Measurements from ENCODE around the gene LYAR.

LYAR gene

GRCh38 chr4:4326166-4326565, 36.2 kb upstream of the LYAR start:
- Histone ChIP-seq H3K4me2 (ENCODE audit: low read length) (no peak overlapping the region), H3K4me3 (ENCODE audit: low read depth, low read length) (no peak overlapping the region), H3K36me3 (ENCODE audit: control insufficient read depth in 1 of 2, insufficient read depth in 2 of 2, low read length in 2 of 2) (peaks cover 9 to 12% of the 10 kb centered on the region in 2 experiments), H2AFZ (ENCODE audit: insufficient read depth, low read length, poor library complexity) (no peak overlapping the region), H2BK12ac (ENCODE audit: low read length) (no peak overlapping the region), H3K9ac (ENCODE audit: low read length) (no peak overlapping the region), H2AK5ac (ENCODE audit: low read length) (no peak overlapping the region), H4K8ac (ENCODE audit: low read depth, low read length) (no peak overlapping the region), H3K79me2 (ENCODE audit: control insufficient read depth, insufficient read depth, low read length, poor library complexity) (no peaks in the 10 kb centered on the region), H3K27me3 (ENCODE audit: insufficient read depth, low read length) (no peaks in the 10 kb centered on the region), H3K9me3 (ENCODE audit: insufficient read depth, low read depth, low read length) (no peaks in the 10 kb centered on the region), H3K14ac (ENCODE audit: low read length) (no peak overlapping the region), H4K91ac (ENCODE audit: low read depth, low read length) (no peak overlapping the region), H4K12ac (ENCODE audit: low read depth, low read length) (no peak overlapping the region), H3K27ac (ENCODE audit: low read depth, low read length) (no peak overlapping the region), H2BK5ac (ENCODE audit: low read depth, low read length, poor library complexity) (no peak overlapping the region), H2BK120ac (ENCODE audit: insufficient read depth, low read length, poor library complexity) (no peak overlapping the region), H3K4me1 (ENCODE audit: control insufficient read depth in 1 of 2, insufficient read depth in 2 of 2, low read length in 2 of 2) (no peaks in the 10 kb centered on the region), H3K4ac (ENCODE audit: low read depth, low read length) (no peak overlapping the region), H3K23ac (ENCODE audit: low read length) (no peak overlapping the region), H3K79me1 (ENCODE audit: low read length) (no peaks in the 10 kb centered on the region), H3K18ac (ENCODE audit: low read length) (no peak overlapping the region)
- DNase-seq: no peak
- WGBS (ENCODE audit: extremely low coverage, insufficient coverage, insufficient read length): no CpG with 5 or more reads among the region's 4 CpGs

- H4K12ac ChIP-seq (ENCODE audit: low read depth, low read length): no peak overlapping the region
- H2AK5ac ChIP-seq (ENCODE audit: low read length): no peak overlapping the region
- no peak overlapping the region for H3K4me2 ChIP-seq (ENCODE audit: low read length)
- H3K79me1 ChIP-seq (ENCODE audit: low read length): no peaks in the 10 kb centered on the region
- no peaks in the 10 kb centered on the region for H3K79me2 ChIP-seq (ENCODE audit: control insufficient read depth, insufficient read depth, low read length, poor library complexity)
- H3K27me3 ChIP-seq (ENCODE audit: insufficient read depth, low read length): no peaks in the 10 kb centered on the region
- H3K27ac ChIP-seq (ENCODE audit: low read depth, low read length): no peak overlapping the region
- no peak overlapping the region for H2BK120ac ChIP-seq (ENCODE audit: insufficient read depth, low read length, poor library complexity)
- no peak overlapping the region for H2BK5ac ChIP-seq (ENCODE audit: low read depth, low read length, poor library complexity)
- H3K14ac ChIP-seq (ENCODE audit: low read length): no peak overlapping the region
- no peak overlapping the region for H4K8ac ChIP-seq (ENCODE audit: low read depth, low read length)
- DNase-seq: no peak
- no peak overlapping the region for H4K91ac ChIP-seq (ENCODE audit: low read depth, low read length)
- H3K36me3 ChIP-seq (ENCODE audit: control insufficient read depth in 1 of 2, insufficient read depth in 2 of 2, low read length in 2 of 2): peaks cover 17 to 19% of the 10 kb centered on the region in 2 experiments
- no peaks in the 10 kb centered on the region for H3K4me1 ChIP-seq (ENCODE audit: control insufficient read depth in 1 of 2, insufficient read depth in 2 of 2, low read length in 2 of 2)
- no CpG with 5 or more reads among the region's 5 CpGs for WGBS (ENCODE audit: extremely low coverage, insufficient coverage, insufficient read length)
- no peak overlapping the region for H2AFZ ChIP-seq (ENCODE audit: insufficient read depth, low read length, poor library complexity)
- no peaks in the 10 kb centered on the region for H3K9me3 ChIP-seq (ENCODE audit: insufficient read depth, low read depth, low read length)
- H3K23ac ChIP-seq (ENCODE audit: low read length): no peak overlapping the region
- H3K18ac ChIP-seq (ENCODE audit: low read length): no peak overlapping the region
- H3K4ac ChIP-seq (ENCODE audit: low read depth, low read length): no peak overlapping the region
- H3K9ac ChIP-seq (ENCODE audit: low read length): no peak overlapping the region
- H2BK12ac ChIP-seq (ENCODE audit: low read length): no peak overlapping the region
- H3K4me3 ChIP-seq (ENCODE audit: low read depth, low read length): no peak overlapping the region
These were observed 35.4 kb upstream of the LYAR start for GRCh38 chr4:4325321-4325720.

DNA sequence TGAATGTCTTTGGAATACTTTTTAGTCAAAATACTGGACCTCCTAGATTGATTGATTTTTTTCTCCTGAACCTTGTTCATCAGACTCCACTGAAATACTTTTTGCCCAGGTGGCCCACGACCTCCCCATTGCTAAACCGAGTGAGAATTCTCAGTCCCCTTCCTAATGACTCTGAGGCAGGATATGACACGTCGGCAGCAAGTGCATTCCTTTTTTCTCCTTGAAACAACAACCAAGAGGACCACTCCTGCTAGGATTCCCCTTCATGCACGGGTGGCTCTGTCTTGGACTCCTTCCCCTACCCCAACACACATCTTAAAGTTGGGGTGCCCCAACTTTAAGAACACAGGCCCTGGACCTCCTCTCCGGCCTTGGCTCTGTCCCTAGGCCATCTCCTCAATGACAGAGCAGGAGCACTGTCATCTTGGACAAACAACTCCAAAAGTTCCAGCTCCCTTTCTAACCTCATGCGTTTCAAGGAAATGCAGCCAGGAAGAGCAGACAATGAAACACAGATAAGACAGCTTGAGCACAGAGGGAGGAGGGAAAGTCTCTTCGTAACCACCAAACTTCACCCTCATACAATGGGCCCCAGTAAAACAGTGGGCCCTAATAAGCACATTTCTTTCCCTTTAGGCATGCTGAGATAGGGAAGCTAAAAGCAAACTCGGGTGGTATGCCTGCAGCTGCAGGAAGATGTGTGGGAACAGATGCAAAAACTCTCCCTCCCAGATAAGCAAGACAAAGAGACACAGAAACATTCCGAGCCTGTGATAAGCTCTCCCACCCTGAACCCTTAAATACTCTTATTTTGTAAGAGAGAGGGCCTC, 34.0 kb upstream of the LYAR start:
- Histone ChIP-seq H3K9ac (ENCODE audit: low read length) (no peak overlapping the region), H3K18ac (ENCODE audit: low read length) (no peak overlapping the region), H3K23ac (ENCODE audit: low read length) (no peak overlapping the region), H3K4me2 (ENCODE audit: low read length) (no peak overlapping the region), H3K14ac (ENCODE audit: low read length) (no peak overlapping the region), H2AK5ac (ENCODE audit: low read length) (no peak overlapping the region), H2BK120ac (ENCODE audit: insufficient read depth, low read length, poor library complexity) (no peak overlapping the region), H2BK12ac (ENCODE audit: low read length) (no peak overlapping the region), H4K91ac (ENCODE audit: low read depth, low read length) (no peak overlapping the region), H3K4me1 (ENCODE audit: control insufficient read depth in 1 of 2, insufficient read depth in 2 of 2, low read length in 2 of 2) (no peaks in the 10 kb centered on the region), H3K79me2 (ENCODE audit: control insufficient read depth, insufficient read depth, low read length, poor library complexity) (no peaks in the 10 kb centered on the region), H2AFZ (ENCODE audit: insufficient read depth, low read length, poor library complexity) (no peak overlapping the region), H4K8ac (ENCODE audit: low read depth, low read length) (no peak overlapping the region), H3K27me3 (ENCODE audit: insufficient read depth, low read length) (no peaks in the 10 kb centered on the region), H3K79me1 (ENCODE audit: low read length) (no peaks in the 10 kb centered on the region), H3K36me3 (ENCODE audit: control insufficient read depth in 1 of 2, insufficient read depth in 2 of 2, low read length in 2 of 2) (peaks cover 19% of the 10 kb centered on the region in 2 experiments), H2BK5ac (ENCODE audit: low read depth, low read length, poor library complexity) (no peak overlapping the region), H3K27ac (ENCODE audit: low read depth, low read length) (no peak overlapping the region), H3K4ac (ENCODE audit: low read depth, low read length) (no peak overlapping the region), H4K12ac (ENCODE audit: low read depth, low read length) (no peak overlapping the region), H3K4me3 (ENCODE audit: low read depth, low read length) (no peak overlapping the region), H3K9me3 (ENCODE audit: insufficient read depth, low read depth, low read length) (no peaks in the 10 kb centered on the region)
- DNase-seq: no peak
- no CpG with 5 or more reads among the region's 10 CpGs for WGBS (ENCODE audit: extremely low coverage, insufficient coverage, insufficient read length)

DNA sequence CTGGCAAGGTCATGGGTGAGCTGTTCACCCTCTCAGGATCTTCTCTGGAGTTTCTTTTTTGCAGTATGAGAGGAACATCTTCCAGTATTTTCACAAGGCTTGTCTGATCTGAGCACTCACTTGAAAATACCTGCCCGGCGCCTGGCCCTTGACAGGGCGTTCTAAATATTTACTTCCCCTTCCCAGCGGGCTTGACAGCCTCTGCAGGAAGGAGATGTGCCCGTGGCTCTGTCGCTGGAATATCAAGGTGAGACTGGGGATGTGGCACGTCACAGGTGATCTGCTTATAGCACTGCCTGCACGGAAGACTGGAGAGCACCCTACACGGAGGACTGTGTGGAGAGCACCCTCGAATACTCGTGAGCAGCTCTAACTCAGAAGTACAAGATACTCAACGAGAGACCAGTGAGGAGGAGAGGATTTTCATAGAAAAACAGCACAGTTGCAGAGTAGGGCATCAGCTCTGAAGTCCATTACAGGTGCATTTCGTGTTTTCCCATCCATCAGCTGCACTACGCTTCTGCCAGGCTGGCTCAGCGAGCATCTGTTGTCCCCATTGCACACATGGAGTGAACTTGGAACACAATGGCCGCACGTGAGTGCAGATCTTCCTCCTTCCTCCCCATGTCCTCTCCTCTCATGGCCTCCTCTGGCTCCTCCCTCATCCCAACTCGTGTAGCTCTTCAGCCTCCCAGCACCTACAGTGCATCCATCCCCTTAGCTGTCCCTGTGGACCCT, 32.2 kb upstream of the LYAR start:
- Histone ChIP-seq H2AK5ac (ENCODE audit: low read length) (no peak overlapping the region), H3K18ac (ENCODE audit: low read length) (no peak overlapping the region), H3K4ac (ENCODE audit: low read depth, low read length) (no peak overlapping the region), H3K14ac (ENCODE audit: low read length) (no peak overlapping the region), H3K4me3 (ENCODE audit: low read depth, low read length) (no peak overlapping the region), H3K4me2 (ENCODE audit: low read length) (no peak overlapping the region), H3K27me3 (ENCODE audit: insufficient read depth, low read length) (no peaks in the 10 kb centered on the region), H3K9ac (ENCODE audit: low read length) (no peak overlapping the region), H3K79me2 (ENCODE audit: control insufficient read depth, insufficient read depth, low read length, poor library complexity) (no peaks in the 10 kb centered on the region), H3K27ac (ENCODE audit: low read depth, low read length) (no peak overlapping the region), H2BK12ac (ENCODE audit: low read length) (no peak overlapping the region), H2AFZ (ENCODE audit: insufficient read depth, low read length, poor library complexity) (no peak overlapping the region), H3K9me3 (ENCODE audit: insufficient read depth, low read depth, low read length) (no peaks in the 10 kb centered on the region), H4K12ac (ENCODE audit: low read depth, low read length) (no peak overlapping the region), H3K79me1 (ENCODE audit: low read length) (no peaks in the 10 kb centered on the region), H4K91ac (ENCODE audit: low read depth, low read length) (no peak overlapping the region), H2BK5ac (ENCODE audit: low read depth, low read length, poor library complexity) (no peak overlapping the region), H3K36me3 (ENCODE audit: control insufficient read depth in 1 of 2, insufficient read depth in 2 of 2, low read length in 2 of 2) (peaks cover 19 to 21% of the 10 kb centered on the region in 2 experiments), H2BK120ac (ENCODE audit: insufficient read depth, low read length, poor library complexity) (no peak overlapping the region), H3K23ac (ENCODE audit: low read length) (no peak overlapping the region), H3K4me1 (ENCODE audit: control insufficient read depth in 1 of 2, insufficient read depth in 2 of 2, low read length in 2 of 2) (no peaks in the 10 kb centered on the region), H4K8ac (ENCODE audit: low read depth, low read length) (no peak overlapping the region)
- no CpG with 5 or more reads among the region's 18 CpGs for WGBS (ENCODE audit: extremely low coverage, insufficient coverage, insufficient read length)
- no peak for DNase-seq

Measured in trophoblast cell (in vitro differentiated cells and primary cell).